SU-DHL-6 (cell line): ENCODE measurements around the gene SCAMP3.

ENCODE experiments used
- CTCF ChIP-seq: fragments of 200-600 bp; sonication (generic); IDR thresholded peaks from one replicate; pipeline ENCODE4 v1.5.1; 2017; ENCODE audit warnings: antibody characterized with exemption, mild to moderate bottlenecking, low read length, moderate library complexity; ENCODE audit not compliant: insufficient read depth, poor library complexity, severe bottlenecking
- EZH2phosphoT487 ChIP-seq: fragments of 200-600 bp; sonication (generic), shearing (Covaris generic); conservative IDR thresholded peaks from 2 replicates; pipeline ENCODE4 v1.6.1; 2018; ENCODE audit warnings: mild to moderate bottlenecking, antibody characterized with exemption, low read length, moderate library complexity, mixed read lengths

- TF ChIP-seq CTCF, result no peak
- no peak for TF ChIP-seq EZH2phosphoT487
Measured at GRCh38 chr1:155226910-155227260, 35.3 kb downstream of the SCAMP3 start.
